ENCODE data around the gene LIX1. TPM values are rescaled to one million over a fixed set of nuclear protein-coding genes. Genes with fewer than 3 reads are reported as not detected.

LIX1 gene
- total RNA-seq, 2 donors from 2014 or later: 0.26 TPM; not detected in 1

DNA sequence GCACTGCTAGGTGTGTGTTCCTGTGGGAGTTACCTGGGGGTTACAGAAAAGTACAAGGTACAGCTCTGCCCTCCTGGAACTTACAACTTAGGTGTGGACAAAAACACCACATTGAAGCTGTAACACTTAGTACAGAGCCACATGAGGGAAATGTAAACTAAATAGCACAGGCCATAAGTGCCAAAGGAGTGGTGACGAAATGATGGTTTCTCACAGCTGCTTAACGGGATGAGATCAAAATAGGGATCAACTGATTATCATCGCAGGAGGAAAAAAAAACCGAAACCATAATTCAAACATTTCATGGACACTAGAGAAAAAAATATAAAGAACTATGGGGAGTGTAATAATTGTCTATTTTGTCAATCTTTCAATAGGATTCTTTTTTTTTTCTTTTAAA, 5.9 kb downstream of the LIX1 start:
- no peaks in the 10 kb centered on the region for H3K4me1 ChIP-seq
- ATAC-seq (no peak), DNase-seq (no peak)
- WGBS, 2 donors: 72 to 81% methylated on average over 4 of the region's 4 CpGs
- no peaks in the 10 kb centered on the region for H3K27me3 ChIP-seq
- H3K36me3 ChIP-seq (replicated peaks in 1 of 2; ENCODE audit: insufficient read depth in 1 of 2, low read depth in 2 of 2): no peaks in the 10 kb centered on the region
- no peak overlapping the region for H3K4me3 ChIP-seq
- H3K9me3 ChIP-seq: no peaks in the 10 kb centered on the region
- no peak for TF ChIP-seq POLR2A (IDR thresholded peaks at IDR 0.05)
- TF ChIP-seq CTCF (IDR thresholded peaks at IDR 0.05): no peak
- intact Hi-C loops (cut with DNase I): no loop called here
- H3K27ac ChIP-seq: no peak overlapping the region

GRCh38 chr5:97135868-97136267, 6.5 kb downstream of the LIX1 start:
- WGBS, 2 donors: 78 to 84% methylated on average over 4 of the region's 4 CpGs

DNA sequence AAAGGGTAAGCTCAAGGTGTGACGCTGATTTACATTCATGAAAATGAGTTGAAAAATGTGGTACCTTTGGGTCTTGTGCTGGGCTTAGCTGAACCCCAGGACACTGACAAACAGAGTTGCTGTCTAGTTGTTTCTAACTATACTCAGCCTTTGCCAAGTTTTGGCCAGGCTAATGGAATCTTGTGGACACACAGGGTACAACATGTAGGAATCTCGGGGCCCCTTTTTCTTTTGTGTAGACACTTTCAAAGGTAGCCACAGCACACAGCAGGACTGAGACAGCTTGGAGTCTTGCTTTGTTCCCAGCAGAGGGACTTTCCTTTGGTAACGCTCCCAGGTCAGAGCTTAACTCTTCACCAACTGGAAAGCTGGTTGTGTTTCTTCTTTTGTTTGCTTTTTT, 7.8 kb downstream of the LIX1 start:
- ATAC-seq (no peak), DNase-seq (no peak)
- Histone ChIP-seq H3K27ac (no peak overlapping the region), H3K36me3 (replicated peaks in 1 of 2; ENCODE audit: insufficient read depth in 1 of 2, low read depth in 2 of 2) (no peaks in the 10 kb centered on the region), H3K4me3 (no peak overlapping the region), H3K27me3 (no peaks in the 10 kb centered on the region), H3K4me1 (no peaks in the 10 kb centered on the region), H3K9me3 (no peaks in the 10 kb centered on the region)
- TF ChIP-seq POLR2A (IDR thresholded peaks at IDR 0.05) (no peak), CTCF (IDR thresholded peaks at IDR 0.05) (no peak)
- intact Hi-C loops (cut with DNase I): no loop called here
- 62 to 76% methylated on average over 3 of the region's 3 CpGs for WGBS, 2 donors

More at GRCh38 chr5:97135868-97136267, 6.5 kb downstream of the LIX1 start:
- no peaks in the 10 kb centered on the region for H3K27me3 ChIP-seq
- H3K4me3 ChIP-seq: no peak overlapping the region
- intact Hi-C loops (cut with DNase I): no loop called here
- TF ChIP-seq CTCF (IDR thresholded peaks at IDR 0.05): no peak
- no peak for TF ChIP-seq POLR2A (IDR thresholded peaks at IDR 0.05)
- DNase-seq: no peak
- H3K4me1 ChIP-seq: no peaks in the 10 kb centered on the region
- ATAC-seq: no peak
- H3K36me3 ChIP-seq (replicated peaks in 1 of 2; ENCODE audit: insufficient read depth in 1 of 2, low read depth in 2 of 2): no peaks in the 10 kb centered on the region
- H3K27ac ChIP-seq: no peak overlapping the region
- no peaks in the 10 kb centered on the region for H3K9me3 ChIP-seq

DNA sequence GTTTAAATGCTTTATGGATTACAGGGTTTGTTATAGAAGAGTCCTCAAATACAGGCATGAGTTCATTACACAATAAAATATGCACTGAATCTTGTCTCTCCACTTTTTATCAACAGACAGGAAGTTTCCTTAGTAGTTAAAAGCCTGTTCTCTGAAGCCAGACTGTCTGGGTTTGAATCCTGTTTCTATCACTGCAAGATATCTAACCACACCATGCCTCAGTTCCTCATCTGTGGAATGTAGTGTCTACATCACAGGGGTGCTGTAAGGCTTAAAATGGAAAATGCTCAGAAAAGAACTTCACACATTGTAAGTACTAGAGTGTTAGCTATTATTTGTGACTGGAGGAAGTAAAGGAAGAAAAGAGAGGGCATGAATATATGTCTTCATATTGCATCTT, 9.3 kb downstream of the LIX1 start:
- DNase-seq: no peak
- no peak overlapping the region for H3K27ac ChIP-seq
- no peak for ATAC-seq

More for the DNA sequence above, 9.3 kb downstream of the LIX1 start:
- Histone ChIP-seq H3K4me1 (no peaks in the 10 kb centered on the region), H3K36me3 (replicated peaks in 1 of 2; ENCODE audit: insufficient read depth in 1 of 2, low read depth in 2 of 2) (no peaks in the 10 kb centered on the region), H3K4me3 (no peak overlapping the region), H3K27me3 (no peaks in the 10 kb centered on the region), H3K9me3 (no peaks in the 10 kb centered on the region)
- intact Hi-C loops (cut with DNase I): no loop called here
- TF ChIP-seq CTCF (IDR thresholded peaks at IDR 0.05): no peak
- no peak for TF ChIP-seq POLR2A (IDR thresholded peaks at IDR 0.05)
